GM23338 (cell line): ENCODE results near the gene UBAC1. TPM values are rescaled to one million over a fixed set of nuclear protein-coding genes. Genes with fewer than 3 reads are reported as not detected.

Experiments used
- ATAC-seq: fragments of 200-7000 bp; cut with Tn5 transposase; 3 replicates; pipeline ENCODE4 v1.9.1; 2020
- DNase-seq: peaks from one replicate; pipeline ENCODE4 v3.0.0-alpha.2; 2015; ENCODE audit warnings: low spot score
- H2AFZ ChIP-seq: fragments of 200-600 bp; sonication (generic); 2 replicates; pipeline ENCODE4 v1.8.0; 2016; ENCODE audit warnings: antibody characterized with exemption, mild to moderate bottlenecking, moderate library complexity
- H3F3A ChIP-seq: fragments of 200-600 bp; sonication (generic); replicated peaks from 2 replicates; pipeline ENCODE4 v1.8.0; 2017; ENCODE audit warnings: antibody characterized with exemption, mixed run types, low read depth
- H3K27ac ChIP-seq: fragments of 200-600 bp; sonication (generic); 2 replicates; pipeline ENCODE4 v1.6.1; 2016; ENCODE audit warnings: low read depth
- H3K27me3 ChIP-seq: fragments of 200-600 bp; sonication (generic); 2 replicates; pipeline ENCODE4 v1.8.0; 2016; ENCODE audit warnings: mild to moderate bottlenecking, mixed run types, moderate library complexity; ENCODE audit not compliant: insufficient read depth
- H3K36me3 ChIP-seq: fragments of 200-600 bp; sonication (generic); 2 replicates; pipeline ENCODE4 v1.8.0; 2016; ENCODE audit warnings: mild to moderate bottlenecking; ENCODE audit not compliant: insufficient read depth
- H3K4me1 ChIP-seq: fragments of 200-600 bp; sonication (generic); 2 replicates; pipeline ENCODE4 v1.8.0; 2016; ENCODE audit warnings: mild to moderate bottlenecking, moderate library complexity; ENCODE audit not compliant: insufficient read depth
- H3K4me2 ChIP-seq: fragments of 200-600 bp; sonication (generic); 2 replicates; pipeline ENCODE4 v1.7.1; 2017; ENCODE audit warnings: mixed run types
- H3K4me3 ChIP-seq: fragments of 200-600 bp; sonication (generic); 2 replicates; pipeline ENCODE4 v1.6.1; 2016; ENCODE audit warnings: mixed run types
- H3K79me2 ChIP-seq: fragments of 200-600 bp; sonication (generic); replicated peaks from 2 replicates; pipeline ENCODE4 v1.8.0; 2017; ENCODE audit warnings: mild to moderate bottlenecking; ENCODE audit not compliant: insufficient read depth
- H3K9me2 ChIP-seq: fragments of 200-600 bp; sonication (generic); 2 replicates; pipeline ENCODE4 v1.8.0; 2017; ENCODE audit not compliant: insufficient read depth
- H4K20me1 ChIP-seq: fragments of 200-600 bp; sonication (generic); replicated peaks from 2 replicates; pipeline ENCODE4 v1.8.0; 2017; ENCODE audit warnings: mild to moderate bottlenecking; ENCODE audit not compliant: insufficient read depth
- H3K27ac Mint-ChIP-seq: 2 replicates; pipeline ENCODE4 v1.8.0; 2020; ENCODE audit warnings: inconsistent platforms, mild to moderate bottlenecking, moderate library complexity, mixed read lengths
- H3K27me3 Mint-ChIP-seq: 3 replicates; pipeline ENCODE4 v1.8.0; 2022; ENCODE audit warnings: low read depth, mild to moderate bottlenecking, moderate library complexity, mixed read lengths, inconsistent platforms; ENCODE audit not compliant: insufficient read depth, poor library complexity
- H3K36me3 Mint-ChIP-seq: 3 replicates; pipeline ENCODE4 v1.8.0; 2021; ENCODE audit warnings: low read depth, mild to moderate bottlenecking, inconsistent platforms, moderate library complexity, mixed read lengths
- H3K4me1 Mint-ChIP-seq: 3 replicates; pipeline ENCODE4 v1.8.0; 2020; ENCODE audit warnings: mild to moderate bottlenecking, inconsistent platforms, mixed read lengths
- H3K4me3 Mint-ChIP-seq: 3 replicates; pipeline ENCODE4 v1.8.0; 2021; ENCODE audit warnings: moderate library complexity, mild to moderate bottlenecking, inconsistent platforms, mixed read lengths
- H3K9me3 Mint-ChIP-seq: 3 replicates; pipeline ENCODE4 v1.8.0; 2020; ENCODE audit warnings: moderate library complexity, mild to moderate bottlenecking, inconsistent platforms, mixed read lengths
- CREB1 ChIP-seq: fragments of 250-450 bp; sonication (Bioruptor Pico); IDR thresholded peaks from 2 replicates; pipeline ENCODE4 v1.5.0; 2020; ENCODE audit warnings: low read depth, mild to moderate bottlenecking, moderate library complexity
- CTCF ChIP-seq, 2 experiments: fragments of 200-600 bp in 1 of 2; sonication (generic) in 1 of 2; conservative IDR thresholded peaks; 2 replicates each; pipeline versions ENCODE4 v1.5.1 to v1.6.1; 2016 to 2017; ENCODE audit warnings: antibody characterized with exemption in 2 of 2, low read depth in 2 of 2, mild to moderate bottlenecking in 2 of 2, moderate library complexity in 1 of 2
- NANOG ChIP-seq: IDR thresholded peaks from 2 replicates; pipeline ENCODE4 v1.6.1; 2016; ENCODE audit warnings: antibody characterized with exemption, borderline replicate concordance
- REST ChIP-seq: IDR thresholded peaks from one replicate; pipeline ENCODE4 v1.6.1; 2018; ENCODE audit warnings: antibody characterized with exemption; ENCODE audit not compliant: unreplicated experiment
- polyA plus RNA-seq: library from polyadenylated mRNA; unstranded; fragments of >200 nt; fragmentation: Nextera tagmentation; extraction: Ambion mirVana; gene quantifications from 2 replicates; pipeline ENCODE4 v1.2.1, GENCODE V29; 2016
- total RNA-seq: library from RNA; depleted of rRNA; stranded (reverse); fragments of >200 nt; shearing (Covaris generic); gene quantifications from 2 replicates; pipeline ENCODE4 v1.2.3, GENCODE V29; 2014
- TF ChIP-seq, protein P1 (sequence below): IDR thresholded peaks from 2 replicates; pipeline ENCODE4 v1.6.1; 2016; ENCODE audit warnings: antibody characterized with exemption
- TF ChIP-seq, protein P2 (sequence below): fragments of 250-450 bp; sonication (Bioruptor Pico); IDR thresholded peaks from 2 replicates; pipeline ENCODE4 v1.5.0; 2020; ENCODE audit warnings: mild to moderate bottlenecking, moderate library complexity

Gene UBAC1
- total and polyA plus RNA-seq, 2 experiments from 2014 or later, result 63.2 to 86.6 TPM

DNA sequence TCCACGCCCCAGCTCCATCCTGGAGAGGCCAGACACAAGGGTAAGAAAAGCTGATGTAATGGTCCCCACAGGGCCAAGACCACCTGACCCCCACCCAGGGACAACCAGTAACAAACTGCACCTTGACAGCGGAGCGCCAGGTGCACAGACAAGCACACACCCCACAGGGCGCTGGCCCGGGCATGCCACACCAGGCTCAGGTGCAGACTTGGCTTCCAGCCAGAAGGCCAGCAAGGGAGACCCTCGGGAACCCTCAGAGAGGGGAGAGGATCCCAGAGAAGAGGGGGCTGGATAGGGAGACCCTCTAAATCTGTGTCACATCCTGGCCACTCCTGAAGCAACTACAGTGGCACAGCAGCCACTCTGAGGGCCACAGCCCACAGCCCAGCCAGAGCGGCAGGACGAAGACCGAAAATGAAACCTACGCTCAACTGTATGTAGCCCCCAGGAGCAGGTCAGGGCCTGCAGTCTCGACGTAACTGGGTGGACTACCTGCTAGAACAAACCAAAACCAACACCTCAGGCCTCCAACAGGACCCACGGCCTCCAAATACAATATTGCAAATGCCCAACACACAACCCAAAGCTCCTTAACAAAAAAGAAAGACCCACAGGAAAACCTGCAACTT is 72.3 kb downstream of the UBAC1 start:
- peak overlapping the region; percentile 26; the same call in 1 of the 2 replicates for H3K4me2 ChIP-seq
- H3K9me2 ChIP-seq, result no peaks in the 10 kb centered on the region
- peaks cover 7% of the 10 kb centered on the region for H3F3A ChIP-seq
- ATAC-seq, result no peak
- Mint-ChIP-seq H3K4me1 (peaks cover 87% of the 10 kb centered on the region), H3K9me3 (no peaks in the 10 kb centered on the region), H3K27ac (peak overlapping the region; percentile 86), H3K36me3 (no peaks in the 10 kb centered on the region; the same call in 2 of the 3 replicates), H3K4me3 (peak overlapping the region; percentile 2; the same call in 1 of the 3 replicates), H3K27me3 (peaks cover 12% of the 10 kb centered on the region)
- H3K4me1 ChIP-seq, result peaks cover 34% of the 10 kb centered on the region
- H4K20me1 ChIP-seq, result peaks cover 85% of the 10 kb centered on the region
- no peaks in the 10 kb centered on the region for H3K27me3 ChIP-seq
- no peak overlapping the region for H2AFZ ChIP-seq
- TF ChIP-seq, protein P1, sequence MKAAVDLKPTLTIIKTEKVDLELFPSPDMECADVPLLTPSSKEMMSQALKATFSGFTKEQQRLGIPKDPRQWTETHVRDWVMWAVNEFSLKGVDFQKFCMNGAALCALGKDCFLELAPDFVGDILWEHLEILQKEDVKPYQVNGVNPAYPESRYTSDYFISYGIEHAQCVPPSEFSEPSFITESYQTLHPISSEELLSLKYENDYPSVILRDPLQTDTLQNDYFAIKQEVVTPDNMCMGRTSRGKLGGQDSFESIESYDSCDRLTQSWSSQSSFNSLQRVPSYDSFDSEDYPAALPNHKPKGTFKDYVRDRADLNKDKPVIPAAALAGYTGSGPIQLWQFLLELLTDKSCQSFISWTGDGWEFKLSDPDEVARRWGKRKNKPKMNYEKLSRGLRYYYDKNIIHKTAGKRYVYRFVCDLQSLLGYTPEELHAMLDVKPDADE, result no peak
- no peak for TF ChIP-seq REST
- no peak for TF ChIP-seq CTCF (conservative IDR thresholded peaks at IDR 0.05; ENCODE audit: low read depth in 2 of 2)
- TF ChIP-seq, protein P2, sequence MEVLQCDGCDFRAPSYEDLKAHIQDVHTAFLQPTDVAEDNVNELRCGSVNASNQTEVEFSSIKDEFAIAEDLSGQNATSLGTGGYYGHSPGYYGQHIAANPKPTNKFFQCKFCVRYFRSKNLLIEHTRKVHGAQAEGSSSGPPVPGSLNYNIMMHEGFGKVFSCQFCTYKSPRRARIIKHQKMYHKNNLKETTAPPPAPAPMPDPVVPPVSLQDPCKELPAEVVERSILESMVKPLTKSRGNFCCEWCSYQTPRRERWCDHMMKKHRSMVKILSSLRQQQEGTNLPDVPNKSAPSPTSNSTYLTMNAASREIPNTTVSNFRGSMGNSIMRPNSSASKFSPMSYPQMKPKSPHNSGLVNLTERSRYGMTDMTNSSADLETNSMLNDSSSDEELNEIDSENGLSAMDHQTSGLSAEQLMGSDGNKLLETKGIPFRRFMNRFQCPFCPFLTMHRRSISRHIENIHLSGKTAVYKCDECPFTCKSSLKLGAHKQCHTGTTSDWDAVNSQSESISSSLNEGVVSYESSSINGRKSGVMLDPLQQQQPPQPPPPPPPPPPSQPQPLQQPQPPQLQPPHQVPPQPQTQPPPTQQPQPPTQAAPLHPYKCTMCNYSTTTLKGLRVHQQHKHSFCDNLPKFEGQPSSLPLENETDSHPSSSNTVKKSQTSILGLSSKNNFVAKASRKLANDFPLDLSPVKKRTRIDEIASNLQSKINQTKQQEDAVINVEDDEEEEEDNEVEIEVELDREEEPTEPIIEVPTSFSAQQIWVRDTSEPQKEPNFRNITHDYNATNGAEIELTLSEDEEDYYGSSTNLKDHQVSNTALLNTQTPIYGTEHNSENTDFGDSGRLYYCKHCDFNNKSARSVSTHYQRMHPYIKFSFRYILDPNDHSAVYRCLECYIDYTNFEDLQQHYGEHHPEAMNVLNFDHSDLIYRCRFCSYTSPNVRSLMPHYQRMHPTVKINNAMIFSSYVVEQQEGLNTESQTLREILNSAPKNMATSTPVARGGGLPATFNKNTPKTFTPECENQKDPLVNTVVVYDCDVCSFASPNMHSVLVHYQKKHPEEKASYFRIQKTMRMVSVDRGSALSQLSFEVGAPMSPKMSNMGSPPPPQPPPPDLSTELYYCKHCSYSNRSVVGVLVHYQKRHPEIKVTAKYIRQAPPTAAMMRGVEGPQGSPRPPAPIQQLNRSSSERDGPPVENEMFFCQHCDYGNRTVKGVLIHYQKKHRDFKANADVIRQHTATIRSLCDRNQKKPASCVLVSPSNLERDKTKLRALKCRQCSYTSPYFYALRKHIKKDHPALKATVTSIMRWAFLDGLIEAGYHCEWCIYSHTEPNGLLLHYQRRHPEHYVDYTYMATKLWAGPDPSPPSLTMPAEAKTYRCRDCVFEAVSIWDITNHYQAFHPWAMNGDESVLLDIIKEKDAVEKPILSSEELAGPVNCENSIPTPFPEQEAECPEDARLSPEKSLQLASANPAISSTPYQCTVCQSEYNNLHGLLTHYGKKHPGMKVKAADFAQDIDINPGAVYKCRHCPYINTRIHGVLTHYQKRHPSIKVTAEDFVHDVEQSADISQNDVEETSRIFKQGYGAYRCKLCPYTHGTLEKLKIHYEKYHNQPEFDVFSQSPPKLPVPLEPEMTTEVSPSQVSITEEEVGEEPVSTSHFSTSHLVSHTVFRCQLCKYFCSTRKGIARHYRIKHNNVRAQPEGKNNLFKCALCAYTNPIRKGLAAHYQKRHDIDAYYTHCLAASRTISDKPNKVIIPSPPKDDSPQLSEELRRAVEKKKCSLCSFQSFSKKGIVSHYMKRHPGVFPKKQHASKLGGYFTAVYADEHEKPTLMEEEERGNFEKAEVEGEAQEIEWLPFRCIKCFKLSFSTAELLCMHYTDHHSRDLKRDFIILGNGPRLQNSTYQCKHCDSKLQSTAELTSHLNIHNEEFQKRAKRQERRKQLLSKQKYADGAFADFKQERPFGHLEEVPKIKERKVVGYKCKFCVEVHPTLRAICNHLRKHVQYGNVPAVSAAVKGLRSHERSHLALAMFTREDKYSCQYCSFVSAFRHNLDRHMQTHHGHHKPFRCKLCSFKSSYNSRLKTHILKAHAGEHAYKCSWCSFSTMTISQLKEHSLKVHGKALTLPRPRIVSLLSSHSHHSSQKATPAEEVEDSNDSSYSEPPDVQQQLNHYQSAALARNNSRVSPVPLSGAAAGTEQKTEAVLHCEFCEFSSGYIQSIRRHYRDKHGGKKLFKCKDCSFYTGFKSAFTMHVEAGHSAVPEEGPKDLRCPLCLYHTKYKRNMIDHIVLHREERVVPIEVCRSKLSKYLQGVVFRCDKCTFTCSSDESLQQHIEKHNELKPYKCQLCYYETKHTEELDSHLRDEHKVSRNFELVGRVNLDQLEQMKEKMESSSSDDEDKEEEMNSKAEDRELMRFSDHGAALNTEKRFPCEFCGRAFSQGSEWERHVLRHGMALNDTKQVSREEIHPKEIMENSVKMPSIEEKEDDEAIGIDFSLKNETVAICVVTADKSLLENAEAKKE (CRISPR knock-in tag), result no peak
- TF ChIP-seq CREB1, result no peak
- no peak for TF ChIP-seq NANOG
- H3K36me3 ChIP-seq, result no peaks in the 10 kb centered on the region
- H3K27ac ChIP-seq, result peak overlapping the region; percentile 83
- no peak overlapping the region for H3K4me3 ChIP-seq
- no peak for DNase-seq
- H3K79me2 ChIP-seq, result peaks cover 100% of the 10 kb centered on the region
